Measurements from ENCODE around the gene CDK13.

Gene CDK13

DNA sequence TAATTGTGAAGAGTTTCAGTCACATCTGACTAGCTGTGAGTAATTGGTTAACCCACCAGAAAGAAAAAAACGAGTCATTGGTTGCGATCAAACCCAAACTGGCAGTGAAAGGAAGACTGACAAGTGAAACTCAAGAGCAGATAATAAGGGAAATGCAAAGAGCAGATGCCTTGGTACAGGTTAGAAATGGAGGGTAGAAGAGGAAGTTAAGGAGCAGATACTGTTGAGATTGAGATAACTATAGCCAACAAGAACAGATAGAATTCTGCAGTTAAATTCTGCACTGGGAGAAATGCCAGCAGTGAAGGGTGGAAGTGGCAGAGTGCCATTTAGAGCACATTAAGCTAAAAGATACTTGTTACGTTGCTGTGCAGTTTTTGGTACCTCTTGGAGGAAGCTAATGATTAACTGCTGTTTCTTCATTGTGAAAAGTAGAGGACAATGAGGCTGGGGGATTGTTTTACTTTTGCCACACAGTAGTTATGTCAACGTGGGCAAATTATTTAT, 65.8 kb downstream of the CDK13 start:
- no peak for DNase-seq

GRCh38 chr7:40019558-40019957, 69.5 kb downstream of the CDK13 start:
- no peak for DNase-seq

DNA sequence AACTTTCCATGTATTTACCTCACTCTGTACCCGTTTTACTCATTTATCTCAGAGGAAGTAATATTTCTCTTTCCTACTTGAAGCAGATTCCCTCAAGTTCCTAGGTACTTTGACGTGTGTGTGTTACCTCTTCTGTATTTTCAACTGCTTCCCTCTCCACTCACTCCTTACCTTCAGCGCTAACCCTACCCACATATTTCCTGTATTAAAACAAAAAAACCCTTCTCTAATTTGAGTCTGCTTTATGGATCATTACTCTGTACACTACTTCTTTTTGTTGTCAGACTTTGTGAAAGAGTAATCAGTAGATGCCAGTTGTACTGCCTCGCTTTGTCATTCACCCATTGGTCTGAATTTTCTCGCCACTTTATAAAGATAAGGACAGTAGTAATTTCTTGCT, 74.0 kb downstream of the CDK13 start:
- DNase-seq: no peak

- DNase-seq: no peak
These were observed 74.8 kb downstream of the CDK13 start for GRCh38 chr7:40024841-40025240.

DNA sequence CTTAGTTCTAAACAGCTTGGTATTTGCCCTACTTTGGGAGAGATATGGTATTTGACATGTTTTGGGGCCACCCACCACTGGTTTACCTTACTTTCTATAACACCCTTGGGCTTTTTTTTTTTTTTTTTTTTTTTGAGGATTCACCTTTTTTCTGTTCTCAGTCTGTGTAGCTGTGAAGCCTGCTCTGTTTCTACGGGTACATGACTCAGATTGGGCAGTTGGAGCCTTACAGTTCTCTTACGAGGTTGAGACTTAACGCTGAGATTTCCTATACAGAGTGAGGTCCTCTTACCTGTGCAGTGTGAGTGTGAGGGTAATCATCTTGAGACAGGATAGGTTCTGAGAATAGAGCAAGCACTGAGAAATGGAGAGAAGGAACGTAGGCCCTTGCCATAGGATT, 77.5 kb downstream of the CDK13 start:
- no peak for DNase-seq

GRCh38 chr7:40033826-40034225, 83.8 kb downstream of the CDK13 start:
- no peak for DNase-seq

DNA sequence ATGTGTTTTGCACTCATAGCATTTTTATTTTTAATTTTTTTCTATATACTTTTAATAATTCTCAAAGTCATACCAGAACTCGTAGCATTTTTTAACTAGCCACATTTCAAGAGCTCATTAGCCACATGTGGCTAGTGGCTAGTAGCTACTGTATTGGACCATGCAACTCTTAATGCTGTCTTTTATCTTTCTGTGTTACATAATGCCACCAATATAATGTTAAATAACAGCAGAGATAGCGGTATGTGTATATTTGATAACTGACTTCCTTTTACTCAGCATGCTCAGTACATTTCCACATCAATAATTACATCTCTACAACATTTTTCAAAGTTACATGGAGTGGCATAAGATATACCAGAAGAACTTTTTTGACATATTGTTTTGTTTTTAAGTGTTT, 91.4 kb downstream of the CDK13 start:
- DNase-seq: no peak

DNA sequence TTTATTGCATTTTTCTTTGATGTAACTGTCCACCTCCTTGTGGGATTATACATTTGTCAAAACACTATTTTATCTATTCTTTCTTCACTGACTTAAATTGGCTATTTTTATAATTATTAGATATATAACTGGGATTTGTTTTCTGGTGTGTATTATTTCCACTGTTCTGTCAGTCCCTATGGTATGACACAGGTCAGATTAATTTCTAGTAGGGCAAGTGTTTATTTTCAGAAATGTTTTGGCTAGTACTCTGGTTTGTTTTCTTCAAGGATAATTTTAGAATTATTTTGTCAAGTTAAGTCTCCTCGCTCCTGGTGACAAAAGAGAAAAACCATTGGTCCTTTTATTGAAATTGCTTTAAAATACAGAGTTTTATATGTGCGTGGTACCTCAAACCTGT, 93.1 kb downstream of the CDK13 start:
- DNase-seq: no peak

GRCh38 chr7:40047661-40048060, 97.6 kb downstream of the CDK13 start:
- no peak for DNase-seq

GRCh38 chr7:40057292-40057691, 107.2 kb downstream of the CDK13 start:
- DNase-seq: no peak

- DNase-seq: no peak
These were observed 108.0 kb downstream of the CDK13 start for GRCh38 chr7:40058026-40058425.

GRCh38 chr7:40058636-40059035, 108.6 kb downstream of the CDK13 start:
- no peak for DNase-seq

DNA sequence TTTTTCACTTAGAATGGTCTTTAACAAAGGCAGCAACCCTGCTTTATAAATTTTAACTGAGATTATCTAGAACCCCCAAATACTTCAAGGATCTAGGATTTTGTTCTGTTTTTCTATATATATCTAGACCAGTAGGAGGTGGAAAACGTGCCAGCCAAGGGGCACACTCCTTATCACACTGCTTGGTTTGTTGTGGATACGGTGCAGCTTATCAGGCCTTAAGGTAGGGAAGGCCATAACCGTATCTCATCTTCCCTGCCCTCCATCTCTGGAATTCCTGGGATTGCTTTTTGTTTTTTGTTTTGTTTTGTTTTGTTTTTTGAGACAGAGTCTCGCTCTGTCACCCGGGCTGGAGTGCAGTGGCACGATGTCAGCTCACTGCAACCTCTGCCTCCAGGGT, 109.0 kb downstream of the CDK13 start:
- no peak for DNase-seq

GRCh38 chr7:40072268-40072667, 122.2 kb downstream of the CDK13 start:
- no peak for DNase-seq

- DNase-seq: no peak
These were observed 123.2 kb downstream of the CDK13 start for GRCh38 chr7:40073239-40073638.

DNA sequence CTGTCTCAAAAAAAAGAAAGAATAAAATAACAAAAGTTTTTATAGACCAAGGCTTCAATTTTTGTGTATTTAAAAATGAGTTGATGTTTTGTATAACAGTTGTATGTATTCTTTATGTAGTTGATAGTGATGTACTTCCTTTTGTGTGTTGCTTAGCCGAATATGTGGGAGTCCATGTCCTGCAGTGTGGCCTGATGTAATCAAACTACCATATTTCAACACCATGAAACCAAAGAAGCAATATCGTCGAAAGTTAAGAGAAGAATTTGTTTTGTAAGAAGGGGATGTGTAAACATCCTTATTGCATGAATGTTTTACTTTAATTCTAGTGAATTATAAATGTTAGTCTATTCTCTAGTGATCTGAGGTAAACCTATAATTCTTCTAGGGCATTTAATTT, 127.8 kb downstream of the CDK13 start:
- DNase-seq: no peak

DNA sequence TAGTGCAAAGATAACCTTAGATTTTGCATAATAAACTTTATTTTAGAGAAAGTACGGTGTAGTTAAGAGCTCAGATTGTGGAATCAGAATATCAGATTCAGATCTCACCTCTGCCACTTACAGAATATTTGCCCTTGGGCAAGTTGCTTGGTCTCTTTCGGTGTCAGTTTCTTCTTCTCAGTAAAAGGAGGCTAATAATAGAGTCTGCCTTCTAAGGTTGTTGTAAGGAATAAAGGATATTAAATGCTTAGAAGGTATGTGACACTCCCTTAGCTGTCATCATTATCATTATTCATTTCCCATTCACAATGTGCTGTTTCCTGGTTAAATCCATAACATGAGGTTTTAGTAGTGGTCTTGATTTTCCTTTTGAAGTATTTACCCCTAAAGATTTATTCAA, 142.1 kb downstream of the CDK13 start:
- no peak for DNase-seq

GRCh38 chr7:40093631-40094350, 143.7 kb downstream of the CDK13 start:
- no peak for DNase-seq

GRCh38 chr7:40095230-40095629, 145.2 kb downstream of the CDK13 start:
- DNase-seq: no peak

GRCh38 chr7:40095695-40096327, 145.8 kb downstream of the CDK13 start:
- DNase-seq: no peak

DNA sequence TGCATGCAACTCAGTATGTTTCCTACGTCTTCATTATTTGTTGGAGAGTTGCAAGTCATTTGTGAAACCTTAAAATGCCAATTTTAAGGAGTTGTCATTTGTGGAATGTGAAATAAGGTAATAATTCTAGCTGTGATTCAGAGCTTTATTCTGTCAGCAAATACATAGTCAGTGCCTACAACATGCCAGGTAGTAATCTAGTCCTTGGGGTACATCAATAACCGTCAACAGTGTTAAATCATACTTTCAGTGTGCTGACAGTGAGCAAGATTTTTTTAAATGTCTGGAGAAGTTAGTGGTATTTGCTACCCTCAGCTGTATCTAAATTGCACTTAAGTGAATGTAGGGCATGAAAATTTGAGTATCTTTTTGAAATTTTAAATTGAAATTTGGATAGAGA, 147.7 kb downstream of the CDK13 start:
- DNase-seq: no peak

DNA sequence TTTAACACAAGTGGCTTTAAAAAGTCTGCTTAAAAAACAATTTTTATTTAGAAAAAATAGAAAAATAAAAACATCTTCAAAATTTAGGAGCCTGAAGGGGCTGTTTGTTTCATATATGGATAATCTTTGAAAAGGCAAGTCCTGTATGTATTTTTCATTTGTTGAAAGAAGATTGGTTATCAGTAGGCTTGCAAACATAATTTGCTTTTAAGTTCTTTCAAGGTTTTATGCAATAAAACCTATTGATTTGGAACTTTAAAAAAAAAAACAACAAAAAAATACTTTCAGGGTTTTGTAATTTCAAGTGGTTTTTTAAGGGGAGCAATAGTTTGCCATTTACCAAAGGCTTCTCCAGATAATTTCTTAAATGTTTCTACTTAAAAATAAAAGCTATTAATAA, 148.8 kb downstream of the CDK13 start:
- no peak for DNase-seq

DNA sequence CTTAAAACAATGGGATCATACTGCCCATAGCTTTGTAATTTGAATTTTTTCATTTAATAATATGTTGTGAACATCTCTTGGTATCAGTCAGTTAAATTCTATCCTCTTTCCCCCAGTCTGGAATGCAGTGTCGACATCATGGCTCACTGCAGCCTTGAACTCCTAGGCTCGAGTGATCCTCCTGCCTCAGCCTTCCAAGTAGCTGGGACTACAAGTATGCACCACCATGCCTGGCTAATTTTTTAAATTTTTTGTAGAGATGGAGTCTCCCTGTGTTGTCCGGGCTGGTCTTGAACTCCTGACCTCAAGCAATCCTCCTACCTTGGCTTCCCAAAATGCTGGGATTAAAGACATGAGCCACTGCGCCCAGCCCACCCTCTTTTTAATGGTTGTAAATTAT, 149.8 kb downstream of the CDK13 start:
- no peak for DNase-seq

GRCh38 chr7:40101201-40101600, 151.1 kb downstream of the CDK13 start:
- DNase-seq: no peak

DNA sequence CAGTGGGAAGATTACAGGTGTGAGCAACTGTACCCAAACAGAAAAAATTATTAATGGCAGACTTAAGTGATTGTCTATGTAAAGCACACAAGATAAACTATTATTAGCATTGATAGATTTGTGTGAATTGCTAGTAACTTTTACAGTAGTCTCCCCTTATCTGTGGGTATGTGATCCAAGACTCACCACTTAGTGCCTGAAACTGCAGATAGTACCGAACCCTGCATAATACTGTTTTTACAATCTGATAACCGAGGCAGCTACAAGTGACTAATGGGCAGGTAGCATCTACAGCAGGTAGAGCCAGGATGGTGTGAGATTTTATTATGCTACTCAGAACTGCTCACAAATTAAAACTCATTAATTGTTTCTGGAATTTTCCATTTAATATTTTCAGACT, 152.8 kb downstream of the CDK13 start:
- no peak for DNase-seq

Data from NCI-H526 (cell line).